ENCODE results near the gene SPAG4.

The SPAG4 gene

DNA sequence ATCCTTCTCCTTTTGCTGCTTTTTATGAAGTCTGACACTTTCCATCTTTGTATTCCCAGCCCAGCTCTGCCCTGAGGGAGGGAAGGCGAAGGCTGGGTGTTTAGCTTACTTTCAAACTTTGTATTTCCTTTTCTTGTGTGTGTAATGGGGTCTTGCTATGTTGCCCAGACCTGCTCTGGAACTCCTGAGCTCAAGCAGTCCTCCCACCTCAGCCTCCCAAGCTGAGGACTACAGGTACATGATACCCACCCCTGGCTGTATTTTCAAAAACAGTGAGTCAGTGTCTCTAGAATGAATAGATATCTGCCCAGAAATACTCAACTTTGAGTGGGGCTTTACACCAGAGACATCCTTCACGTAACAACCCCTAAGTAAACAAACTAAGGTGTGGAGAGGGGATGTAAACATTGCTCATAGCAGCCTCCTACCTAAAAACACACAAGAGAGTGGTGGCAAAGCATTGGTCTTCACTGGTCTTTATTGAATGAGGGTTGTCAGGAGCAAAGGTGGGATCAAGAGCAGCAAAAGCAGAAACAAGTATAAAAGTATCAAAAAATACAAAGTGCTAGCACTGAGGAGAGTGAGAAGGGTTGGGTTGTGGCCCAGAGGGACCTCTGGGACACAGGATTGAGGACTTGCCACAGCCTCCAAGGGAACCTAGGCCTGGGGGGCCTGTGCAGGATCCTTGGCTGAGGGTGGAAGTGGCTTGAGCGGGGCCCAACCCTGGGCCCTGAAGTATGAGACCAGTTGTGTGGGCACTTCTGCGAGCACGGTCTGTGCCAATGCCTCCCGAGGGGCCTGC is 10.2 kb downstream of the SPAG4 start:
- no peak for DNase-seq (ENCODE audit: low read depth)

DNA sequence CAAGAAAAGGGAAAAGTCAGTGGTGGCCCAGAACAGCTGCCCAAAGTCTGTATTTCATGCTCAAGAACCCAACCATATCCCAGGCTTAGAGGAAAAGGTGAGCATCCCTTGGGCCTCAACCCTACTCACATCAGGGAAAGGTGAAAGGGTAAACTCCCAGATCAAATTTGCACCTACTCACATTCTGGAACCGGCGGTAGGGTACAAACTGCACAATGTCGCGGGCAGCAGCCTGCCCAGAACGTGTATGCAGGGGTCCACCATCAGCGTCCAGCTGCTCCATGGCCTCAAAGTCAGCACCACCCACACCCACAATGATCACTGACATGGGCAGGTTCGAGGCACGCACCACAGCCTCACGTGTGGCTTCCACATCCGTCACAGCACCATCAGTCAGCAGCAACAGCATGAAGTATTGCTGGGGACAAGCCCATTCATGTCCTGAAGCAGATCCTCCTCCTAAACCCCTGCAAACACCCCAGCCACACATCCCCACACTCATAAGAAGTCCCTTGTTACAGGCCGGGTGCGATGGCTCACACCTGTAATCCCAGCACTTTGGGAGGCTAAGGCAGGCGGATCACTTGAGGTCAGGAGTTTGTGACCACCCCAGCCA is 10.9 kb downstream of the SPAG4 start:
- DNase-seq (ENCODE audit: low read depth) = no peak

DNA sequence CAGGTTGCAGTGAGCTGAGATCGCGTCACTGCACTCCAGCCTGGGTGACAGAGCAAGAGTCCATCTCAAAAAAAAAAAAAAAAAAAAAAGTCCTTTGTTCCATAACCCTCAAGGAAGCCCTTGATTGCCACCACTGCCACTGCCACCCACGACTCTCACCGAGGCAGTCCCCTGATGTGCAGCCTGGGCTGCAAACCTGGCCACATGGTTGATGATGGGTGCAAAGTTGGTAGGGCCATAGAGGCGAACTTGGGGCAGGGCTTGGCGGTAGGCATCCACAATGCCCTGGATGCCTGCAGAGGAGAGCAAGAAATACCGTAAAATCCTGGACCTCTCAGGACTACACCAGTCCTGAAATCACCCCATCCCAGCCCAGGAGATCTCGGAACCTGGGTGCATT is 11.5 kb downstream of the SPAG4 start:
- no peak for DNase-seq (ENCODE audit: low read depth)

DNA sequence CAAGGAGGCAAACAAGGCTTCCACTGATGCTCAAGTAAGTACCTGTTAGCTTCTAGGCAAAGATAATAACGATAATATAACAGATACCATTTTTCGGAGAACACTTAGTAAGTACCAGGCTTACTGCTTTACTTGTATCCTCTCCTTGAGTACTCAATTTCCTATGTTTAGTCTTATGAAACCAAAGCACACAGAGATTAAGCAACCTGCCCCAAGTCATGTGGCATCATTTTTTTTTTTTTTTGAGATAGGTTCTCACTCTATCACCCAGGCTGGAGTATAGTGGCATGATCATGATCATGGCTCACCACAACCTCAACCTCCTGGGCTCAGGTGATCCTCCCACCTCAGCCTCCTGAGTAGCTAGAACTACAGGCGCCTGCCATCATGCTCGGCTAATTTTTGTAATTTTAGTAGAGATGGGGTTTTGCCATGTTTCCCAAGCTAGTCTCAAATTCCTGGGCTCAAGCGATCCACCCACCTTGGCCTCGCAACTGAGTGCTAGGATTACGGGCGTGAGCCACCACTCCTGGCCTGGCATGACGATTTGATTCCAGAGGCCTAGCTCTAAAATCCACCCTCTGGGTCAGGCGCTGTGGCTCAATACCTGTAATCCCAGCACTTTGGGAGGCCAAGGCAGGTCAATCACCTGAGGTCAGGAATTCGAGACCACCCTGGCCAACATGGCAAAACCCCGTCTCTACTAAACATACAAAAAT is 14.0 kb downstream of the SPAG4 start:
- no peak for DNase-seq (ENCODE audit: low read depth)

DNA sequence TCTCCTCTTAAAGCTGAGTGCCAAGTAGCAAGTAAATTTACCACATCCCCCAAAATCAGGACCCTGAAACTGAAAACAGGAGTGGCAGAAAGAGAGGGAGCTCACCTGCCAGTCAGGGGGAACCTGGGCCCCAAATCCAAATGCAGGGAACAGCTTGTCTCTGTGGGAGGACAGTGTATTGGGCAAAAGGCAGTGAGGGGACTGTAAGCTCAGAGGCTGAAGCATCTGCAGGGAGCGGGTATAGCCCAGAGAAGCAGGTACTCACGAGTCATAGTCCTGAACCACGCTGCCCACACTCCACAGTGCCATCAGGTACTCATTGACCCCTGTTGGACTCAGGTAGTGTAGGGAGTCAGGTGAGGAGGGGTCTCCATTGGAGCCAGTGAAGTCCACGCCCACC is 15.0 kb downstream of the SPAG4 start:
- no peak for DNase-seq (ENCODE audit: low read depth)

DNA sequence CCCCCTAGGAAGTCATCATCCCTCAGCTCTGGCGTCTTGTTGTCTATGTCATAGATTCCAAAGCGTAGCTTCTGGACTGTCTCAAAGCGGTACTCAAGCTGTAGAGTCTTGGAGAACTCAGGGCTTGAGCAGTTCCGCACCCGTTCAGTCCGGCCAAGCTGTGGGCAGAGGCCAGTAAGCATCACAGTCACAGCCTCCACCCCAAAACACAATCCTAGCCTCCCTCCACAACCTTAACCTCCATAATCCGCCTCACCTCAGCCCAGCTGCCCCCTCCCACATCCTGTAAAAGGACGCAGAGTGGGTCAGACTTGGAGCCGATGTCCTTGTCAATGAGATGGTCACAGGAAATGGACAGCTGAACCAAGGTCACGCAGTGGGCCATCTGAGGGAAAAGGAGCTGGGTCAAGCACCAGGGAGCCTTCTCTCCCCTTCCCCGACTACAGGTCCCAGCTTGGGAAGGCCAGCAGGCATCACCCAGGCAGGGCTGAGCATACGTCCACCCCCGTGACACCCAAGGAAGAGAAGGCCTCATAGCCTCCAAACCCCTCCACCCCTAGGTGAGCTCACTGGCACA is 17.0 kb downstream of the SPAG4 start:
- DNase-seq (ENCODE audit: low read depth) = no peak

DNA sequence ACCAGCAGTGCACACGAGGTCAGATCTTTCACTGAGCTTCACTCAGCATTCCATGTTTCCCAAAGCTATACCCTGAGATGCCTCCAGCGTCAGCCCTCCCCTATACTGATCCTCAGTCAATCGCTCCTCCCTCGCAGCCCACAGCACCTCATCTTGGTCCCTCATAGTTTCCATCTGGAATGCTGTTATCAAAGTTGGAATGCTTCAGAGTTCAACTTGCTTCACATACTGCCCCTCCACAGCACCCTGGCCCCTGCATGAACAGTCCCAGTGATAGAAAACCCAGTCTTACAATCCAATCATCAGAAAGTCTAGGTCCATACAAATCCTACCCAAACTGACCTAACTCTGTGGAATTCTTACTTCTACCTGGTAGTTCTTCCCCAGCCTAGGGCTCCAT is 20.0 kb downstream of the SPAG4 start:
- DNase-seq (ENCODE audit: low read depth) = no peak

DNA sequence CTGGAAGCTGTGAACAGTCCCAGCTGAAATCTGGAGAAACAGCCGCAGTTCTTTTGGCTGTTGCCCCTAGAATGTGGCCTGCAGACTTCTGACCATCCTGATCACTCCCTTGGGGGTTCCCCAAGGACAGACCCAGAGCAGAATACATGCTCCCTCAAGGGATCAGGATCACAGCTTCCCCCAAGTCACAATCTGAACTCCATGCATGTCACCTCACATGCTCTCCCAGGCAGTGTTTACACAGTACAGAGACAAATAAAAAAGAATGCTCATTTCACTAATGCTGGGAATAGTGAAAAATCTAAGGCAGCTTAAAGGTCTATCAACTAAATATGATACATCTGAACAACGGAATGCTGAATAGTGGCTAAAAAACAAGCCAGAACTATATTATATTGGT is 20.5 kb downstream of the SPAG4 start:
- DNase-seq (ENCODE audit: low read depth) = no peak

DNA sequence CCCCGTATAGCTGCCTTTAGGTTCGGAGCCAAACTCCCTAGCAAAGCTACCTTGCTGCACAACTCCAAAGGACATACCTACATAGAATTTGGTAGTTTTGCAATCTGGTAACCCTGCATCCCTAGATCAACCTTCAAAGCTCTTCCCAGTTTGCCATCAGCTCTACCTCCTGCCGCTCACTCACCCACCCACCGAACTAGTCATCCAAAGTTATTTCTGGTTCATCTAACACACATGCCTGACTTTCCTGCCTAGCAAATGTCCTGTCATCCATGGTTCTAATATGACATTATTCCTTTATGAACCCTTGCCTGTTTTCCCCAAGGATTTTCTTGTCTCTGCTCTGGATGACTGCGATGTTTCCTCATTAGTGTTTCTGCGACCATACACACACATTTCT is 21.6 kb downstream of the SPAG4 start:
- no peak for DNase-seq (ENCODE audit: low read depth)

DNA sequence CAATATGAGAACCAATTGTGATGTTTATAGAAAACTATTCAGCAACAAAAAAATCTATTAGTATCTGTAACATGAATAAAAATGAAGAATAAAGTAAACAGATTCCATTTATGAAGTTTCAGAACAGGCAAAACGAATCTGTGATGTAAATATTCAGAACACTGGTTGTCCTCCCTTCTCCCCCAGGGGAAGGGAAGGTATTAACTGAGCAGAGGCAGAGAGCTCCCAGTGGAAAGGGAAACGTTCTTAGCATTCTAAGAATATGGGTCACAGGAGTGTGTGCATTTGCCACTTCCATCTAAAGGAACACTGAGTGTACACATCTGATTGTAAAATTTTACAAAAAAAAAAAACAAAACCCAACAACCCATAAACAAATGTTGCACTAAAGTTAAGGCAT is 23.1 kb downstream of the SPAG4 start:
- no peak for DNase-seq (ENCODE audit: low read depth)

DNA sequence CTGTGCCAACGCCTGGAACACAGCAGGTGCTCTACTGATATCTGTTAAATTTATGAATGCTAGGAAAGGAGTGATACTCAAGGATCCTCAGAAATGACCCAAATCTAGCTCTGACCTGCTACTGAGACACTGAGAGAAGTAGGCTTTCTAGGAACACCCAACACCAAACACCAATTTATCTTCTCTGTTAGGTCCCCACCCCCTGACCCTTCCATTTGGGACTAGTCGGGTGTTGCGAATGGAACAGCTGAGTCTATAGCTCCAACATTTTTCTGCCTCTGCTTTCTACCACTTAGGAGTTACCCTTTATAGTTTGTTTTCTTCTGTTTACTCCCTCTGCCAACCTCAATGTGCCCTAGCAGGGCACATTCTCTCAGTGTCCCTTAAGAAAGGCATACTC is 25.1 kb downstream of the SPAG4 start:
- no peak for DNase-seq (ENCODE audit: low read depth)

DNA sequence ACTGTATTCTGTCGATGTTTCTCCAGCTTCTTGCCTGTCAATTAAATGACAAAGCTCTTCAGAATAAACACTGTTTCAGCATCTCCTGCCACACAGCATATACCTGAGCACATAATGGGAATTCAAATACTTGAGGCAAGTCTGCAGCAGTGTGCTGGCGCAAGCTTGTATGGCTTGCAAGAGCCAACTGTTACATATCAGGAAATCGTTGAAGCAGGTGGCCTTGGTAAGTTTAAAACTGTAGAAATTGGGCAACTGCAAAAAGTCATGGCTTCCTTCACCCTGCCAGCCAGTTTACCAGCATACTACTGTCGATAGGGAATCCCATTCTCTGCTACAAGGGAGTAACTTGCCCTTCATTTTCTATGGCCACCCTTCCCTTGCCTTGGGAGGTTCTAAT is 26.1 kb downstream of the SPAG4 start:
- no peak for DNase-seq (ENCODE audit: low read depth)

DNA sequence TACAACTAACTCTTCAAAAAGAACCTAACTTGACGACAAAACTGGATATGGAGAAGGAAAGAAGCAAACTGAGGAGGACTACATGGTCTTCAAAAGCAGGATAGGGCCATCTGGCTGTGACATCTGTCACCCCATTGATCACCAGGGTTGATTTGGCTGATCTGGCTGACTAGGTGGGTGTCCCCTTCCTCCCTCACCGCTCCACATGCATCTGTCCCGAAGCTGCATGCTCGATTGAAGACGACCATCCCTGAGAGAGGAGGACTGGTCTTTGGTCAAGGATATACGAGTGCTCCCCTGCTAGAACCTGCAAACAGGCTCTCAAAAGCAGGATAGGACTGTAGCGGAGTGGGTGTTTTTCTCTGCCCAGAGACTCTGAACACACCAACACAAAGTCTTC is 27.4 kb downstream of the SPAG4 start:
- DNase-seq (ENCODE audit: low read depth) = no peak

DNA sequence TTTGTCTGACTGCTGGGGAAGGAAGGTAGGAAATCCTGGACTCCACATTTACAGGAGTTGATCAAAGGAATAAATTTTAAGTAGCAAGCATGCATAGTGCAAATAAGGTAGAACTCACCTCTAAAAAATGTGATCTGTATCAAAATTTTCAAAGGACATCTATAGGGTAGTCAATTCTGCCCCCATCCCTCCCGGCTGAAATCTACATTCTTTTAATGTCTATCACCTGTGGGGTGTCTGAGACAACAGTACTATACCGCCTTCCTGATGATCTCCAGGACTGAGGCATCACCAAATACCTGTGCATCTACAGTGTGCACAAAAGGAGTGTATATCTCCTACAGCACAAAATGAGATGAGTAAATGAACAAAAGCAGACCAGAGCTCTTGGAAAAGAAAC is 29.2 kb downstream of the SPAG4 start:
- no peak for DNase-seq (ENCODE audit: low read depth)

DNA sequence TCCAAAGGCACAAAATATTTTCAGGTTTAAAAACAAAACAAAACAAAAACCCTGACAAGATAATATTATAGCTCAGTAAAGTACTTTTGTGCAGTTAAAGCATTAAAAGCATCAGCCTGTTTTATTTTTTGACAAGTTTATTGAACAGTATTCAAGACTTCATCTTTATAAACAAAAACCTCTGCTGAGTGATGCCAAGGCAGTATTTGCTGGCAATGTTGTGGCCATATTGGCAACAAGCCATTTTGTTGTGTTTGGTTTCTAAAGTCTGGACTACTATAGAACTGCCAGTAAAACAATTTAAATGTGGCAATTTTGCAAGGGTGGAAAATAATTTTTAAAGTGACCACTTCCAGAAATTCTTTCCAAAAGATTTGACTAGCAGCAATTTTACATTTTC is 33.2 kb downstream of the SPAG4 start:
- no peak for DNase-seq (ENCODE audit: low read depth)

DNA sequence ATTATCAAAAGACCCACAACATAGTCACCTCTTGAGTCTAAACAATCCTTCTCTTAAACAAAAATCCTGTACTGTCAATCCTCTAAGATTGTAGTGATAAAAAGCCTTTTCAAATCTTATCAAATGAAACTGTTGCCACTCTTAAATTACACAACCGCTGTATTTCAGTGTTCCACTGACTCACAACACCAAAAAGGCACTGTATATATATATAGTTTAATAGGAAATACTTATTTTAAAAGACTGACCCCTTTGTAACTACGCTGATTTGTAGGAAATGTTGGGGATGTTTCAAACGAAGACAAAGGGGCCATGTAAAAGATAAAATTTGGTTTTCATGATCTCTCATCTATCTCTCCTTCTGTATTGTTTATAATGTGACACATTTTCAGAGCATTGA is 35.0 kb downstream of the SPAG4 start:
- DNase-seq (ENCODE audit: low read depth) = no peak

DNA sequence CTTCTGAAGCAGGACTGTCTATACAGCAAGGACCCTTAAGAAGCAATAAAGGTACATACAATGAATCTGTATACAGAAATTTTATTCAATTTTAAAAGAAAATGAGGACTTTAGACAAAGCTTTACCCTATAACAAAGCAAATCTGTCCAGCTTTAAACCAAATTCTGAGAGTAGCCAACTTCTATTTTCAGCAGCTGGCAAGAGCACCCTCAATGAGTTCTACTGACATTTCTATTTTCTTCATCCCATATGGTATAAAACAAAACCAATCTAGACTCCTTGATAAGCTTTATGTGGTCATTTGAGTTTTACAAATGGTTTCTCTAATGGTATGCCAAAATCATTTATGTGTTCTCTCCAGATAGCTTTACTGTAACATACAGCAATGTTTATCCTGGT is 36.3 kb downstream of the SPAG4 start:
- no peak for DNase-seq (ENCODE audit: low read depth)

DNA sequence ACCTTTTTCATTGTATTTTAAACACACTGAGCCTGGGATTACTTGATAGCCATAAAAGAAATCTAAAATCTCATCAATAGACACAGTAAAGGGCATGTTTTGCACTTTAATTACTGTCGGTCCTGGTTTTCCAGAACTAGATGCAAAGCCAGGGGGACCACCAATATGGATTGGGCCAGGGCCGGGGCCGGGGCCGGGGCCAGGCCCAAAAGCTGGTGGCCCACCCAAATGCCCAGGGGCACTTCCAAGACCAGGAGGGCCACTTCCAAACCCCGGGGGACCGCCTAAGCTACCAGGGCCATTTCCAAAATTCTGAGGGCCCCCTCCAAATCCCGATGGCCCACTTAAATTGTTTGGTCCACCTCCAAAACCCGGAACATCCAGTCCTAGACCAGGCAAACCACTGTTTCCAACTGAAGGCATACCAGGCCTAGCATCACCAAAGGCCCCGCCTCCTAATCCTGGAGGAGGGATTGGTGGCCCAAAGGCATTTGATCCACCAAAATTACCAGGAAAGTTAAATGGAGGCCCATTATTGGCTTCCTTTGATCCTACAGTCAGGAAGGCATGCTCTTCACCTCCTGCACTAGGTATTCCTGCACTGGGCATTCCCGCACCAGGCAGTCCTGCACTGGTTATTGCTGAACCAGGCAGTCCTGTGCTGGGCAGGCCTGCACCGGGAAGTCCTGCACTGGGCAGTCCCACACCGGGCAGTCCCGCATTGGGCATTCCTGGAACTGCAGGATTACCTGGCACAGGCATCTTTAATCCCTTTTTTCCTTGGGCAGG is 37.2 kb downstream of the SPAG4 start:
- no peak for DNase-seq (ENCODE audit: low read depth)

DNA sequence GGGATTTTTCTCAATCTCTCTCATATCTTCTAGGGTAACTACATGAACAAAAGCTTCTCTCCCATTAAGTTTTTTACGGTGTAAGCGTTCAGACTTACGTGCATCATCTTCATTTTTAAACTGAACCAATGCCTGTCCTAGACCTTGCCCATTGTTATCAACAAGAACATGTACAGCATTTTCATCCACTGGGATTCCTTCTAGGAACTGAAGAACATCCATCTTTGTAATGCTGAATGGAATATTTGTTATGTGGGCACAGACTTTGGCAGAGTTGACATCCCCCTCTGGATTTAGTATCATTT is 37.8 kb downstream of the SPAG4 start:
- no peak for DNase-seq (ENCODE audit: low read depth)

DNA sequence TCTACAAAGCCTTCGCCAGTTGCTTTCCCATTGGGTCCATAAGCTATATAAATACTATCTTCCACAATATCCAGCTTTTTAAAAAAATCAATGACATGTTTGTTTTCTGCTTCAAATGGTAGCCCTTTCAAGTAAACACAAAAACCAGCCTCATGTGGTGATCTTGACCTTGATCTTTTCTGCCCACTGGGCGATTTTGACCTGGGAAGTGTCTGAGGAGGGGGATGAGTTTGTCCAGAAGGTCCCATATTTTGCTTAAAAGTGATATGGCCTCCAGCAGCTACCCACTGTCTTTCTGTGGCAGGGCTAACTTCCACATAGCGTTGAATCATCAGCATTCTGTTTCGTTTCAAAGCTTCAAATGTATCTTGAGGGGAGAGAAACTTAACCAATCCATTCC is 38.3 kb downstream of the SPAG4 start:
- no peak for DNase-seq (ENCODE audit: low read depth)

DNA sequence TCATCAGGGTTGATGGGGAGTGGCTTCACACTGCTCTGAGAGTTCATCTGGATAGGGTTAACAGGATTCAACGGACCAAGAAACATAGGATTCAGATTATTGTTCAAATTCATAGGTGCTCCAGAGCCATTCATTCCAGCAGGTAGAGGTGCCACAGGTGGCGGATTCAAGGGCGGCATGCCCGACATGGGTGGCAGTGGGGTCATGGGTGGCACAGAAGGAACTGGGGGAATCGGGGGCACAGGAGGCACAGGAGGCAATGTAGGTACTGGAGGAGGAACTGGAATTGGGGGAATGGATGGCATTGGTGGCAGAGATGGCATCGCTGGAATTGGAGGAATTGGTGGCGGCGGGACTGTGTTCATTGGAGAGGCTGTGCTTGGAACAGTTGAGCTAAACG is 38.8 kb downstream of the SPAG4 start:
- DNase-seq (ENCODE audit: low read depth) = no peak

DNA sequence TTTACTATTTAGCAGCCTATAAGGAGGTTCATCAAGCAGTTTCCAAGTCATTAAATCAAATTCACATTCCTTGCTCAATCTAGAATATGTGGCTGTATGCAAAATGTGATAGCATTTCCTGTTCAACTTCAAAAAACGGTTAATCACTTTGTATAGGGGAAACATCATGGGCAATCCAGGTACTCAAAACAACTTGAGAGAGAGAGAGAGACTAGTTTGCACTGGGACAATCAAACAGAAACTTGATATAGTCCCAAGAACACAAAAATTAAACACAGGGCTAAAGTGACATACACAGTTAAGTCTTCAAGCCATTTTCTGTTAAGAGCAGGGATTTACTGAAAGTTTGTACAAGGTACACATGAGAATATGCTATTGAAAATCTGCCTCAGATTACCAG is 41.6 kb downstream of the SPAG4 start:
- DNase-seq (ENCODE audit: low read depth) = no peak
